Lower leg skin (tissue), 3 donors: ENCODE data around the gene SREK1.

Experiments
- POLR2A ChIP-seq, 2 donors: fragments of 450-650 bp; IDR thresholded peaks; one replicate each; pipeline ENCODE4 v1.6.1; 2016 to 2017; ENCODE audit warnings: antibody characterized with exemption in 2 of 2, mild to moderate bottlenecking in 1 of 2, moderate library complexity in 1 of 2
- TF ChIP-seq, protein P1 (sequence below), 3 donors: fragments of 450-650 bp; IDR thresholded peaks; one replicate each; pipeline ENCODE4 v1.5.1; 2016; ENCODE audit warnings: antibody characterized with exemption in 3 of 3, mild to moderate bottlenecking in 3 of 3, moderate library complexity in 2 of 3

DNA sequence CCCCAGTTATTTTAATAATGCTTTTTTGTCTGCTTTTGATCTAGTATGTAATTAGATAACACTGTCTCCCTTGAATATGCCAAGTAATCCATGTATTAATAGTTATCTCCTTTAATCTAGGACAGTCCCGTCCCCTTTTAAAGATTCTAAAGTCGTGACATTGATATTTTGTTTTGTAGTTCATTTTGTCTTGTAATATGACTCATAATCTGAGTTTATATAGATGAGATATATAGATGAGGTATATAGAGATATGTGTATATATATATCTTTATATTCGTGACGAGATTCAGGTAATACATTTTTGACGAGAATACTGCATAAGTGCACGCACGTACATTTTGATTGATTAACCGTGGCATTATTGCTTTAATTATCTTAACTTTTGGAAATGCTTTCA, 1.6 kb downstream of the SREK1 start:
- TF ChIP-seq, protein P1, sequence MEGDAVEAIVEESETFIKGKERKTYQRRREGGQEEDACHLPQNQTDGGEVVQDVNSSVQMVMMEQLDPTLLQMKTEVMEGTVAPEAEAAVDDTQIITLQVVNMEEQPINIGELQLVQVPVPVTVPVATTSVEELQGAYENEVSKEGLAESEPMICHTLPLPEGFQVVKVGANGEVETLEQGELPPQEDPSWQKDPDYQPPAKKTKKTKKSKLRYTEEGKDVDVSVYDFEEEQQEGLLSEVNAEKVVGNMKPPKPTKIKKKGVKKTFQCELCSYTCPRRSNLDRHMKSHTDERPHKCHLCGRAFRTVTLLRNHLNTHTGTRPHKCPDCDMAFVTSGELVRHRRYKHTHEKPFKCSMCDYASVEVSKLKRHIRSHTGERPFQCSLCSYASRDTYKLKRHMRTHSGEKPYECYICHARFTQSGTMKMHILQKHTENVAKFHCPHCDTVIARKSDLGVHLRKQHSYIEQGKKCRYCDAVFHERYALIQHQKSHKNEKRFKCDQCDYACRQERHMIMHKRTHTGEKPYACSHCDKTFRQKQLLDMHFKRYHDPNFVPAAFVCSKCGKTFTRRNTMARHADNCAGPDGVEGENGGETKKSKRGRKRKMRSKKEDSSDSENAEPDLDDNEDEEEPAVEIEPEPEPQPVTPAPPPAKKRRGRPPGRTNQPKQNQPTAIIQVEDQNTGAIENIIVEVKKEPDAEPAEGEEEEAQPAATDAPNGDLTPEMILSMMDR (IDR thresholded peaks at IDR 0.05): no peak
- TF ChIP-seq POLR2A (IDR thresholded peaks at IDR 0.05): no peak
